Heart right ventricle (tissue), 16 donors: ENCODE results near the gene DLD. TPM values are rescaled to one million over a fixed set of nuclear protein-coding genes. Genes with fewer than 3 reads are reported as not detected.

ENCODE experiments used
- ATAC-seq, 8 donors: fragments of 200-7000 bp; cut with Tn5 transposase; one replicate each; pipeline ENCODE4 v1.9.1; 2020; ENCODE audit warnings: mild to moderate bottlenecking in 8 of 8, moderate library complexity in 8 of 8, moderate number of reproducible peaks in 1 of 8
- DNase-seq, 2 donors: peaks; one replicate each; pipeline ENCODE4 v3.0.0-alpha.2; 2020
- H3K27ac ChIP-seq, 10 donors: fragments of 200-600 bp; sonication (generic) in 2 of 10; one replicate each; pipeline versions ENCODE4 v1.5.0 to v1.8.0; 2020 to 2022; ENCODE audit warnings: mild to moderate bottlenecking in 3 of 10
- H3K27me3 ChIP-seq, 7 donors: fragments of 200-600 bp; one replicate each; pipeline ENCODE4 v1.8.0; 2021 to 2022; ENCODE audit warnings: mild to moderate bottlenecking in 2 of 7
- H3K36me3 ChIP-seq, 9 donors: fragments of 200-600 bp; sonication (generic) in 1 of 9; one replicate each; pipeline versions ENCODE4 v1.5.0 to v1.8.0; 2020 to 2022; ENCODE audit warnings: mild to moderate bottlenecking in 2 of 9
- H3K4me1 ChIP-seq, 9 donors: fragments of 200-600 bp; sonication (generic) in 1 of 9; one replicate each; pipeline versions ENCODE4 v1.5.0 to v1.8.0; 2020 to 2022; ENCODE audit warnings: mild to moderate bottlenecking in 4 of 9
- H3K4me3 ChIP-seq, 10 donors: fragments of 200-600 bp; sonication (generic) in 2 of 10; one replicate each; pipeline versions ENCODE4 v1.5.0 to v1.8.0; 2020 to 2022; ENCODE audit warnings: mild to moderate bottlenecking in 7 of 10, moderate library complexity in 2 of 10
- H3K9me3 ChIP-seq, 11 donors: fragments of 200-600 bp in 10 of 11; sonication (generic) in 2 of 11; one replicate each; pipeline versions ENCODE4 v1.5.0 to v1.8.0; 2013 to 2022; ENCODE audit warnings: mild to moderate bottlenecking in 2 of 11, control low read depth in 1 of 11, moderate library complexity in 1 of 11
- CTCF ChIP-seq, 9 donors: fragments of 200-600 bp; sonication (generic) in 2 of 9; IDR thresholded peaks; one replicate each; pipeline versions ENCODE4 v1.5.0 to v1.8.0; 2021 to 2022; ENCODE audit warnings: antibody characterized with exemption in 9 of 9, mild to moderate bottlenecking in 5 of 9, moderate library complexity in 1 of 9
- WGBS, 2 donors: extraction: QIAGEN DNeasy Blood & Tissue Kit; methylation state at CpG; one replicate each; pipeline ENCODE4 v1.1.7; 2013; ENCODE audit warnings: inconsistent platforms in 1 of 2; 5-methylcytosine and 5-hydroxymethylcytosine counted together
- intact Hi-C, 10 donors: fragments of 100-400 bp; cut with DNase I; formaldehyde crosslinking; loops; one replicate each; pipeline versions ENCODE4 v1.11.1 to v1.14.2; 2022
- polyA plus RNA-seq, 2 donors: library from polyadenylated mRNA; stranded (reverse); fragments of 200-250 nt; gene quantifications; one replicate each; pipeline ENCODE4 v1.2.3, GENCODE V29; 2013
- total RNA-seq, 10 donors: library from RNA; stranded (reverse); fragmentation: NEBNext Ultra II Directional in 3 of 10; extraction: Animal tissue kit (Norgen Biotek cat#: 25700) in 3 of 10; gene quantifications; one replicate each; pipeline versions ENCODE4 v1.2.1 to v1.2.4, GENCODE V29; 2021 to 2023
- donor health status: Arrhythmogenic right ventricular cardiomyopathy.
- donor health status: ischemic (EF 13 %, LVEDD 7.1; RV severe dilation, severe dysfunction).
- donor health status: healthy with polysubstance abuse.
- donor health status: DM: no; HTN: yes; CAD: no.
- donor health status: DM: no; HTN: no; CAD: no.
- donor health status: ischemic (EF 25% LVEDD 6.9; RV normal size, moderate dysfunction).
- donor health status: ischemic (EF 25% LVEDD 5.7; RV mildly dilated, moderate dysfunction).
- donor health status: healthy.
- donor health status: DM: yes; HTN: yes; CAD: no.
- donor health status: Ischemic cardiomyopathy.
- donor health status: ischemic (EF 35%, LVEDD 5.7; RV mildly dilated, moderate dysfunction).
- donor health status: nonischemic (EF 11% LVEDD 7.7; RV severe dilation, severe dysfunction).
- donor health status: DM: yes; HTN: yes; CAD: no.
- donor health status: PGD.
- donor health status: ischemic (EF 29% LVEDD 5.4; RV normal size, mild dysfunction).
- donor health status: nonischemic (EF 23%, LVEDD 6.1; RV moderate dilation, normal function).

Gene DLD
- total and polyA plus RNA-seq, 12 donors = 41.6 to 402 (median 341) TPM

DNA sequence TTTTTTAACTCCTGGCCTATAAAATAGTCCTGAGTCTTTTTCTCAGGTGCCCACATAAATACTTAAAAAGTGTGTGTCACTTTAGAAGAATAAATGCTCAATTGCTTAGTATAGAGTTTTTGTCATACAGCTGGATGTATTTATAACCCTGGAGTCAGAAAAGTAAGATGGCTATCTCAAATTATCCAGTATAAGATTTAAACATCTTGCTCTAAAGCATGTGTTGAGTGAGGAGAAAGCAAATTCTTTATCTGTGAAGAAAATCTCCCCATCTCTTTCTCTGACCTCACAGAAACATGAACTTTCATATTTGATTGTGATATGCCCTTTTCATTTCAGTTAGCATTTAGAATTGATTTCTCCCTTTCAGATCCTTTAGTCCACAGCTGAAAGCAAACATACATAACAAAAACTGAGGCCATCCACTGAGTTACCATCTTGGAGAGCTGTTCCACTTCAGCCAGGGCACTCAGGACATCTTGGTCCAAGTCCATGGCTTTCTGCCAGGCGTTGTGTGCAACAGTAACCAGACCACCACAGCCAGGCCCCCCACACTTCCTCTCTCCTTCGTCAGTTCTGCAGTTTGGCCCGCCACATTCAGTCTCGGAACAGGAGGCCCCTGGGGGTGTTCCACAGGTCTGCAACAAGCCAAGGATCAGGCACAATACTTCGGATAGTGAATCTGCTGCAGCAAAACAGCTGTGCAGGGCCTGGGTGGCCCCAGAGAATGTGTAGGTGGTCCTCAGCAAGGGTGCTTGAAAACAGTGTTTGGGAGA, 40.9 kb downstream of the DLD start:
- Histone ChIP-seq H3K4me1 (peaks cover 0 to 46% (median 20%) of the 10 kb centered on the region in 9 donors), H3K27me3 (no peaks in the 10 kb centered on the region), H3K27ac (peak overlapping the region in 5 of 10 donors; percentile 1 to 32 (median 22)), H3K36me3 (peaks cover 0 to 100% (median 51%) of the 10 kb centered on the region in 9 donors), H3K9me3 (no peaks in the 10 kb centered on the region), H3K4me3 (no peak overlapping the region)
- DNase-seq (peak in 1 of 2 donors; percentile 51), ATAC-seq (peak; percentile 15 to 72 (median 48))
- no peak for TF ChIP-seq CTCF (IDR thresholded peaks at IDR 0.05)
- intact Hi-C loops = no loop called here
- WGBS, 2 donors = 23 to 35% methylated on average over 5 of the region's 5 CpGs

- no peak for DNase-seq
- WGBS, 2 donors = 57 to 63% methylated on average over 2 of the region's 2 CpGs
- Histone ChIP-seq H3K4me1 (peaks cover 2 to 49% (median 22%) of the 10 kb centered on the region in 9 donors), H3K4me3 (no peak overlapping the region), H3K9me3 (no peaks in the 10 kb centered on the region), H3K27me3 (no peaks in the 10 kb centered on the region), H3K27ac (peak overlapping the region in 5 of 10 donors; percentile 1 to 32 (median 22)), H3K36me3 (peaks cover 0 to 100% (median 43%) of the 10 kb centered on the region in 9 donors)
- ATAC-seq = no peak
- intact Hi-C loops = no loop called here
- TF ChIP-seq CTCF (IDR thresholded peaks at IDR 0.05) = no peak
Measured at GRCh38 chr7:107932805-107933204, 41.8 kb downstream of the DLD start.

- ATAC-seq (no peak), DNase-seq (no peak)
- H3K9me3 ChIP-seq = no peaks in the 10 kb centered on the region
- no peaks in the 10 kb centered on the region for H3K27me3 ChIP-seq
- peak overlapping the region in 6 of 10 donors; percentile 6 to 50 (median 25) for H3K27ac ChIP-seq
- intact Hi-C loops = no loop called here
- no peak overlapping the region for H3K4me3 ChIP-seq
- TF ChIP-seq CTCF (IDR thresholded peaks at IDR 0.05) = no peak
- 63 to 65% methylated on average over 6 of the region's 6 CpGs for WGBS, 2 donors
- H3K36me3 ChIP-seq = peaks cover 0 to 97% (median 40%) of the 10 kb centered on the region in 9 donors
- H3K4me1 ChIP-seq = peaks cover 3 to 56% (median 28%) of the 10 kb centered on the region in 9 donors
Measured at GRCh38 chr7:107933386-107934013, 42.5 kb downstream of the DLD start.

- H3K27ac ChIP-seq = peak overlapping the region in 2 of 10 donors; percentile 21 to 50
- intact Hi-C loops = loop anchor here in 1 of 10 donors (1.0 to 5.0 kb wide), 2 partner anchors 12 to 67 kb away; partner anchors contain the start of gene LAMB1
Measured at GRCh38 chr7:107934991-107935770, 44.2 kb downstream of the DLD start.

More at GRCh38 chr7:107934991-107935770, 44.2 kb downstream of the DLD start:
- DNase-seq = no peak
- no peaks in the 10 kb centered on the region for H3K27me3 ChIP-seq
- H3K9me3 ChIP-seq = no peaks in the 10 kb centered on the region
- TF ChIP-seq CTCF (IDR thresholded peaks at IDR 0.05) = no peak
- no peak overlapping the region for H3K4me3 ChIP-seq
- H3K36me3 ChIP-seq = peaks cover 0 to 95% (median 25%) of the 10 kb centered on the region in 9 donors
- WGBS, 2 donors = 83 to 93% methylated on average over 8 of the region's 8 CpGs
- no peak for ATAC-seq
- peaks cover 12 to 73% (median 45%) of the 10 kb centered on the region in 9 donors for H3K4me1 ChIP-seq
